HG03039 (cell line): ENCODE measurements around the gene BACE2.

Experiments
- ATAC-seq: cut with Tn5 transposase; IDR thresholded peaks from one replicate; pipeline ENCODE4 v1.9.1; 2021; ENCODE audit warnings: mild to moderate bottlenecking, moderate library complexity; ENCODE audit not compliant: unreplicated experiment

BACE2 gene

DNA sequence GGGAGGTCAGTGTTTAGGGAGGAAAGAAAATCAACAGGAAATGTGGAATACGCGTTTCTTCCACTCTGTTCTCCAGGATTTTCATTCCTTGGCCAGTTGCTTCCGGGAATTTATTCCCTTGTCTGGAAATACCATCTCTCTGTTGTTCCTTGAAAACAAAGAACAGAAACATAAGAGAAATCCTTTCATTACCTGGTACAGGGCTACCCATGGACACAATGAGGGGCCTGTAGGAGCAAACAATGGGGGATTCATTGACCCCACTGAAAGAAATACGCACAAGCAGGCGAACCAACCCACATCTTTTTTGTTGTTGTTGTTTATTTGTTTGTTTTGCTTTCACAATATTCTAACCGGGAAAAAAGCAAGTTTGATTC lies 20.0 kb upstream of the BACE2 start:
- no peak for ATAC-seq

DNA sequence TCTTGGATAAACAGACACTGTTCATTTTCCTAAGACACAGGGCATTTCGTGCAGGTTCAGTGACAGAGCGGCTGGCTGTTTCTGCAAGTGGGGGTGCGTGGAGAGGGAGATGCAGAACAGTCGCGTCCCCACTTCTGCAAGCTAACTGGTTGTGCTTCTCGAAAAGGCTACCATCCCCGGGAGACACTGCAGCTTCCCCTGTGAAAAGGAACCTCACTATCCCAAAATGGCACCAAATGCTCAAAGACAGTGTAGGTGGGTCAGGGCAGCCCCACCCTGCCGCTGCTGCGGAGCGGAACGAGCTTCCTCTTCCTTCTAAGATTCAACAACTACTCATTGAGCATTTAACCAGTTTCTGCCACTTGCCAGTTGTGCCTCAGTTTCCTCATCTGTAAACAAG lies 19.2 kb upstream of the BACE2 start:
- ATAC-seq, result no peak

- ATAC-seq, result no peak
These were observed 18.8 kb upstream of the BACE2 start for GRCh38 chr21:41149199-41149598.

DNA sequence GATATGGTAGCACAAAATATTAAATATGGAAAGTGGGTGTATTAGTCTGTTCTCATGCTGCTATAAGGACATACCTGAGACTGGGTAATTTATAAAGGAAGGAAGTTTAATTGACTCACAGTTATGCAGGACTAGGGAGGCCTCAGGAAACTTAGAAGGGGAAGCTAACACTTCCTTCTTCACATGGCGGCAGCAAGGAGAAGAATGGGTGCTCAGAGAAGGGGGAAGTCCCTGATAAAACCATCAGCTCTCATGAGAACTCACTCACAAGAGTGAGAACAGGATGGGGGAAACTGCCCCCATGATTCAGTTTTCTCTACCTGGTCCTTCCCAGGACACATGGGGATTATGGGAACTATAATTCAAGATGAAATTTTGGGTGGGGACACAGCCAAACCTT lies 15.8 kb upstream of the BACE2 start:
- ATAC-seq, result no peak

GRCh38 chr21:41153443-41153842 lies 14.5 kb upstream of the BACE2 start:
- ATAC-seq, result no peak

GRCh38 chr21:41156142-41156541 lies 11.8 kb upstream of the BACE2 start:
- no peak for ATAC-seq

DNA sequence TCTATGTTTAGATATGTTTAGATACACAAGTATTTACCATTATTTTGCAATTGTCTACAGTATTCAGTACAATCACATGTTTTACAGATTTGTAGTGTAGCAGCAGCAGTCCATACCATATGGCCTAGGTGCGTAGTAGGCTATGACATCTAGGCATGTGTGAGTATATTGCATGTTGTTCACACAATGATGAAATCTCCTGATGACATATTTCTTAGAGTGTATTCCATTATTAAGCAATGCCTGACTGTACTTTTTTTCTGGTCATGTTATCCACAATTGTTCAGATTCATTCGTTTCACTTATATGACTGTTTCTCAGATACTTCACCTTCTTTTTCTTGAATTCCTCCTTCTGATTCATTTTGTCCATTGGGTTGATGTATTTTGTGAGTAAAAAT lies 9.9 kb upstream of the BACE2 start:
- no peak for ATAC-seq

DNA sequence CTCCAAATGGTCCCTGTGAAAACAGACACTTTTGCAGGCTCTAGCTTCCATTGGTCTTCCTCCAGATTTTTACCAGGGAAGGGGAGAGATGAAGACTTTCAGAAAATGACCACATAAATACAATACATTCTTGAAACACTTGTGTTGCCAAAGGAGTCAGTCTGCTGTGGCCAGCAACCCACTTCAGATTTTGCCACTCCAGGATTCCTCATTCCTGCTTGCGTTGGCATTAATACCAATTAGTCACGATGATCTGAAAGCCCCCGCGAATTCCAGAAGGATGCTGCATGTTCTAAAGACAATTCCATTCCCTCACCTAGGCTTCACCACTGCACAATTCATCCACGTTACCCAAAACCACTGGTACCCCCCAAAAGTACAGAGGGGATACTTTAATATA lies 7.9 kb upstream of the BACE2 start:
- no peak for ATAC-seq

GRCh38 chr21:41161428-41161827 lies 6.5 kb upstream of the BACE2 start:
- no peak for ATAC-seq

DNA sequence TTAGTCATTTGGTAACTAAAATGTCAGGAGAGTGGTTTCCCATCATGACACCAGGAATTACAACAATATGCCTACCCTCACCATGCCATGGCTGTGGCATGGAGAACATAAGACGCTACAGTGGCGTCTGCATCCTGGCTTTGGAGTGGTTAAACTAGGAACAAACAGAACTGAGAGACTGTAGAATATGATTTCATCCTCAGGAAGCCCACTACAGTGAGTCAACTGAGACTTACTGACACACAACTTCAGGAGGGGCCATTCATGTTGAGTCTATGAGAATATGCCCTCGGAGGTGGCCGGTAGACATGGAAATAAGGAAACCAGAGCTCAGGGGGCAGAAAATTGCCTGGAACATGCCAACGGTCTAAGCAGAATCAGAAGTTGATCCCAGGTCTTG lies 5.9 kb upstream of the BACE2 start:
- no peak for ATAC-seq

- no peak for ATAC-seq
These were observed 4.9 kb upstream of the BACE2 start for GRCh38 chr21:41163091-41163490.

GRCh38 chr21:41164052-41164451 lies 3.9 kb upstream of the BACE2 start:
- no peak for ATAC-seq

DNA sequence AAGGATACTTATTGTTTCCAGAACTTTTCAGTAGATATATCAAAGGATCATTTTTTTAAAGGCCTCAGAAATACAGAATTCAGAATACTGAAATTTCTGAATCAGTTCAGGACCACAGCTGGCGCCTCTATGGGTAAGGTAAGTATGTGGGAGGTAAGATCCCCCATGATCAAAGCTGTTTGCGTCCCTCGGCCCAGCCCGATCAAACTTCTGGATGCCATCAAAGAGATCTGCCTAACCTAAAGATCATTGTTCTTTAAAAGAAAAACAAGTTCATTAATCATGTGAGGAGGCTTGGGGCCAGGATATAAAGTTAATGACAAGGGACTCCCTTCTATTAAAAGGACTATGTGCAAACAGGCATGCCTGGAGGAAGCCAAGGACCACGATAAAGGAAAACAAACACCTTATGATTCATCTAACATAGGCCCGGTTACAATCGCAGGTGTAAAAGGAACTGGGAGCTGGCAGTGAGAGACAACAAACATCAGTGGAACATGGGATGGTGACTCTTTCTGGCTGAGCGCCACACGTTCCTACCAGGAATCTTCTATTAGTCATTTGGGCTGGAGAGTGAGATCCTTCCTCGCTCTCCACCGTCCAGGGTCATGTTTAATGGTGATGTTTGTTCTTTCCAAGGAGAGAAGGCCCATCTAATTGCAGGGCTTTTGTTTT lies 2.8 kb upstream of the BACE2 start:
- ATAC-seq, result no peak

DNA sequence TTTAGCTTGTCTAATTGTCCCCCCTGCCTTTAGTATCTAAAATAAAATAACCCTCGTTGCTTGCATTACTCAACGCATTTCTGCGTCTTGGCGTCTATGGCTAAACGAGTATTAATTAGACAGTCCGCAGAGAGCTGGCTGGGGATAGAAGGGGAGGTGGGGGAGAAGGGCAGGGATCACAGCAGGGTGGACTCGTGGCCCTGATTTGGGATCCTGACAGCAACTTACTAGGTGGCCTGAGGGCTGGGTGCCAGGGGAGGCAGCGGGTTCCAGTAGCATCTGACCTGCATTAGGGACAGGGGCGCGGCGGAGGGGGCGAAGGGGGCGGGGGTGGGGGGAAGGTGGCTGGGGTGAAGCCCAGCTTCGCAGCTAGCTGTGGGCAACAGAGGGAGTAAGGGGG lies 1.1 kb upstream of the BACE2 start:
- no peak for ATAC-seq

- ATAC-seq, result no peak
These were observed 664 bp downstream of the BACE2 start for GRCh38 chr21:41168391-41169257.

- ATAC-seq, result no peak
These were observed 1.3 kb downstream of the BACE2 start for GRCh38 chr21:41169258-41169576.

DNA sequence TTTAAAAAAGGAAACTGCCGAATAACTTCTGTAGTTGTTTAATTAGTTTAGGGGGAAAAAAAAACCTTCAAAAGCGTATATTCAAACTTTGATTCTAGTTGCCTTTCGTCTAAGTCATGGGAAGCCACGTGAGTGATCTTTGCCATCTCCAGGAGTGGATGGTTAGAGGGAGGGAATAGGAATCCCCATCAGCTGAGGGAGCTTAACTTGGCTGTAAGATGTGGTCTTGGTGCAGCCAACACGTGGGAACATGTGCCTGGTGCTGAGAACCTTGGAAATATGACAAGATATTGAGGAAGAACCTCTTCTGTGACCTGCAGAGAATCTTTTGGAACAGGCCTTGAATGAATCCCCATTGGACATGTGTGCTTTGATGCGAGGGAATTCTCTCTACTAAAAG lies 1.7 kb downstream of the BACE2 start:
- no peak for ATAC-seq

DNA sequence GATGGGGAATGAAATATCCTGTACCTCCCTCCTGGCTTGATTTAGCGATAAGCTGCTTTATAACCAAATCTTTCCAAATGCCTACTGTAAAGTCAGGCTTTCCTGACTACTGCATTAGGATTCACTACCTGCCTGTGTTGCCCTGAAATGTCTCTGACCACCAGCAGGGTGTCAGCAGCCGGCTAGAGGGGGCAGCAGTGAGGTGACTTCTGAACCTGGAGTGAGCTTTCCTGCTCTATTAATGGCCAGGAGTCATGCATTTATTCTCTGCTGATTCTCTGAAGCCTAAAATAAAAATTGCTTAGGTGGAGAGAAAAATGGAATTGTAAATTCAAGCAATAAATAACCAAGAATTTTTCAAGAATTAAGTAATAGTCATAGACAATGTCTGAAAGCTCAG lies 2.5 kb downstream of the BACE2 start:
- ATAC-seq, result no peak

- ATAC-seq, result no peak
These were observed 3.1 kb downstream of the BACE2 start for GRCh38 chr21:41170859-41171609.

- no peak for ATAC-seq
These were observed 7.1 kb downstream of the BACE2 start for GRCh38 chr21:41175080-41175479.

GRCh38 chr21:41176846-41177245 lies 8.9 kb downstream of the BACE2 start:
- ATAC-seq, result no peak

DNA sequence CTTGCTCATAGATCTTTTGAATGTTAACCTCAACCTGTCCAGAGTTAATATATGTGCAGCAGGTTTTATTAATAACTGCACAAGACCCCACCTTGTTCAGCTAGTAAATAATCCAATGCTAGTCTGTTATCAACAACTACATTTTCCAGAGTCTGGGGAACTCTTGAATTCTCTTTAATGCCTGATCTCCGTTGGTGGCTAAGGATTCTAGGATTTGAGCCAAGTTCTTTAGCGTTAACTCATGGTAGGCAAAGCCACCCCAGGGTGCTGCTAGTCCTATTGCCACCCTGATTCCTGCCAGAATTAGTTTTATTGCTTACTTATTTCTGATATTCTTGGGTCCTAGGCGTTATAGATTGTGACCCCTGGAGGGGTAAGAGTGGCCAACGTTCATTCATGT lies 12.8 kb downstream of the BACE2 start:
- no peak for ATAC-seq
